ENCODE measurements around the gene SNX15.
"Not testable (repeated sequence)": the region's sequence is repeated elsewhere in the genome, so short reads cannot be mapped to it uniquely, and the experiment has no call there.

SNX15 gene

DNA sequence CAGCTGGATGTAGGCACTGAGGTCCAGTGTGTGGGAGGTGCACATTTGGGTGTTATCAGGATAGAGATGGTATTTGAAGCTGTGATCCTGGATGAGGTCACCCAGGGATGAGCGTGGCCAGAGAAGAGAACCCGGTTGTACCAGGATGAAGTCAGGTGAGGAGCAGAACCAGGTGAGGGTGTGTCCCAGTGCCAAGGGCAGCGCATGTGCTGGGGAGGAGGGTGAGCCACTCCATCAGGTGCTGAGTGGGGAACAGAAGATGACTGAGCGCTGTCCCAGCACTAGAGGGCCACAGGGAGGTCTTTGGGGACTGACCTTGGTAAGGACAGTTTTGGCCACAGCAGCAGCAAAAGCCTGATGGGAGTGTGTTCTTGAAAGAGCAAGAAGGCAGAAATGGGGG lies 10.5 kb upstream of the SNX15 start:
- DNase-seq (ENCODE audit: low read depth), result no peak

DNA sequence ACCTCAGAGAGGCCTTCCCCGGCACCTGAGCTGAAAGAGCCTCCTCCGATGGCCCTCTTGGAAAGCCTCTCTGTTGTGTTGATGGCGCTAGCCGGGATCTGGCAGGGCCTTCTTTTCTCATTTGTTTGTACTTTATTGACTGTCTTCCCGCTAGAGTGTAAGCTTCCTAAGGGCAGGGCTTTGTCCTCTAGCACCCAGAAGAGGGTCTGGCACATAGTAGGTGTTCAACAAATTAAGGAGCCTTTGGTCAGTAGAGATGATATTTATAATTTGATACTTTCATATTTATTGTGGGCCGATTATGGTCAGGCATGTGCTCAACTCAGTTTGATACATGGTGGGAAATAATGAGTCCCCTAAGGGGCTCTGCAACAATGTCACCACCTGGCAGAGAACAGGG lies 9.3 kb upstream of the SNX15 start:
- DNase-seq (ENCODE audit: low read depth), result no peak

DNA sequence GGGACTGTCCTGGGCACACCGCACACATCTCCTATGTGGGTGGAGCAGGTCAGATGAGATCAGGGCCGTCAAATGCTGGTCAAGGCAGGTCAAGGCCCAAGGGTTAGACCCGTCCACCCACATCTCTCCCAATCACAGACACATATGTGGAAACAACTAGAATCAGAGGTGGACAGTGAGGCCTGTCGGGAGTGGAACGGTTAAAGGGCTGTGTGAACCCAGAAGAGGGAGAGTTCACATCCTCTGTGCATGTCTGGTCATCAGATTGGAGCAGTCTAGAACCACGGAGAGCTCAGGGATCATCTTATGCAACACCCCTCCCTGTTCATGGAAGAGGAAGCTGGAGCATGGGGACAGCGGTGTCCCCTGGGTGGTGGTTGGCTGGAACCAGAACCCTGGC lies 7.4 kb upstream of the SNX15 start:
- no peak for DNase-seq (ENCODE audit: low read depth)

DNA sequence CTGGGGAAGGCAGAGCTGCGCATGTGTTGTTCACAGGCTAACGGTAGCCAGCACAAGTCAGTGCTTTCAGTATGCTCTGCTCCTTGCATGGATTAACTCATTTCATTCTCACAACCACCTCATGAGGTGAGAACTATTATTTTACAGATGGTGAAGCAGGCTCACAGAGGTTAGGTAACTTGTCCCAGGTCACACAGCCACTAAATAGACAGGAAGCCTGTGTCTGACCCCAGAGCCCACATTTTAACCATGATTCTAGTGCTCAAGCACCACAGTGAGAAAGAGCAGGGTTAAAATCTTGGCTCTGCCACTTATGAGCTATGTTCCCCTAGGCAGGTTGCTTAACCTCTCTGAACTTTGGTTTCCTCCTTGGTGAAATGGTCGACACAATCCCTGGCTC lies 6.2 kb upstream of the SNX15 start:
- no peak for DNase-seq (ENCODE audit: low read depth)

DNA sequence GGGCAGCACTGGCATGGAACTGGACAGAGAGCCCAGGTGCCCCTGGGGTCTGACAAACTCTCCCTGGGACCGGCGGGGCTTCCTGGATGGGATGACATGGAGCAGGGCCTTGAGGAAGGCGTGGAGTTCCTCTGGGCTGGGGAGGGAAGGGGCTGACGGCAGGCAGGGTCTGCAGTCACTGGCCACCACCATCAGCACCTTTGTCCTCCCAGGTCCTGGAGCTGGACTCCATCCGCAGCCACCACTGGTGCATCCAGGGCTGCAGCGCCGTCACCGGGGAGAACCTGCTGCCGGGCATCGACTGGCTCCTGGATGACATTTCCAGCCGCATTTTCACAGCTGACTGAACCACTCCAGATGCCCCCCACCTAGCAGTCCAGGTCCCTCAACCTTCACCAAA lies 5.7 kb upstream of the SNX15 start:
- no peak for DNase-seq (ENCODE audit: low read depth)

DNA sequence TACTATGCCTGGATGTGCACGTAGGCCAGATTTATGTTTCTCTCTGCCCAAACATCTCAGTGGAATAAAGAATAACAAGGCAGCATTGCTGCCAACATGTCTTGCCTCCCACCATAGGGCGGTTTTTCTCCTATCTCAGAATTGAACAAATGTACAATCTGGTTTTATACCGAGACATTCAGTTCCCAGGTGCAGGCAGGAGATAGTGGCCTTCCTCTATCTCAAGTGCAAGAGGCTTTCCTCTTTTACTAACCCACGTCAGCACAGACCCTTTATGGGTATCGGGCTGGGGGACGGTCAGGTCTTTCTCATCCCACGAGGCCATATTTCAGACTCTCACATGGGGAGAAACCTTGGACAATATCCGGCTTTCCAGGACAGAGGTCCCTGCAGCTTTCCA lies 3.7 kb upstream of the SNX15 start:
- DNase-seq (ENCODE audit: low read depth), result not testable (repeated sequence)

DNA sequence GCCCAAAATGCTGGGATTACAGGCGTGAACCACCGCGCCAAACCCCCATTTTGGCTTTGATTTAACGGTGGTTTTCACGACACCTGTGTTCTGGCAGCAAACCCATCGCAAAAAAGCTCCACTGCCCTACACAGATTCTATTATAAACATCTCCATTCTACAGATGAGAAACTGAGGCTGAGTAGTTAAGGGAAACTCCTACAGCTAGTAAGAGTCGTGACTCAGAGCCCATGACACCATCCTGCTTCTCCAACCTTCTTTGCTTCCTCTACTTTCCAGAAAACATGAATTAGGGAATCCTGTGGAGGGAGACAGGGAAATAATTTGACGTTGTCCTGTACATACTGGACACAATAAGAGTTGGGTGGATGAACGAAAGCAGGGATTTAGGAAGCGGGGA lies 429 bp upstream of the SNX15 start:
- no peak for DNase-seq (ENCODE audit: low read depth)

DNA sequence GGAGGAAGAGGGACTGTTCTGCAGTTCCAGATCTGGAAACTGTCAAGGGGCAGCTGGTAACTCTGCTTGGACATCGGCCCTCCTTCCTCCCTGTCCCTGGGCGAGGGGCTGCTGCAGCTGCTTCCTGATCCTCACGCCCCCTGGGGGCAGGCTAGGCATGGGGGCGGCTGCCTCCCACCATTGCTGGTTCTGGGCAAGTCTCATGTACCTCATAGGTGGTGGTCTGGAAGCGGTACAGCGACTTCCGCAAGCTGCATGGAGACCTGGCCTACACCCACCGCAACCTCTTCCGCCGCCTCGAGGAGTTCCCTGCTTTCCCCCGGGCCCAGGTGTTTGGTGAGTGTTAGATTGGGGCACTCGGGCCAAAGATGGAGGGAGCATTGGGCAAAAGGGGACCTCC lies 5.0 kb downstream of the SNX15 start:
- DNase-seq (ENCODE audit: low read depth), result no peak

DNA sequence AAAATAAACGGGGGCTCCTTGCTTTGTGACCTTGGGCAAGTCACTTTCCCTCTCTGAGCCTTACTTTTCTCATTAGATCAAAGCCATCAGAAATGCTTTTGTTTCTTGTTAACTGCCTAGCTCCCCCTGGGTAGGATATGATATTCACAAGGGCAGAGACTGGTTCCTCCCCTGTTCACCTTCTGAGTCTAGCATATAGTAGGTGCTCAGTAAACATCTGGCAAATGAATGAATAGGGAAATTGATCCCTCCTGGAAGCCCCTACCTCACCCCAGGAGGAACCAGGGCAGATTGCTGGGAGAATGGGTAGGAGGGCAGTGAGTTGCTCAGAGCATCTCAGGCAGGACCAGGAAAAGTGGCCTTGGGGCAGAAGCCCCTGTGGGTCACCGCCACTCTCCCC lies 7.2 kb downstream of the SNX15 start:
- no peak for DNase-seq (ENCODE audit: low read depth)

DNA sequence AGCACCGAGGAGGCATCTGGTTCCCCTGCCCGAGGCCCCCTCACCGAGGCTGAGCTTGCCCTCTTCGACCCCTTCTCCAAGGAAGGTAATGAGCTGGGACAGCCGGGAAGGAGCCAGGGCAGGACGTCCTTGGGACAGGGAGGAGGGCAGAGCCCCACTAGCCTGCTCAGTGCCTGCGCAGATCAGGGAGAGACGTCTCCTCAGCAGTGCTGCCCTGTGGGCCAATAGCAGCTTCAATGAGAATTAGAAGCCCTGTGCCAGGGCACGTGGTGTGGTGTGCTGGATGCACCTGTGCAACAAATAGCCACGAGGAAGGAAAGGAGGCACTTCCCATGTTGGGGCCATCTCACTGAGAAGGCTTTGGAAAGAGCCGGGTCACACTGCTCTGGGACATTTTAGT lies 8.3 kb downstream of the SNX15 start:
- DNase-seq (ENCODE audit: low read depth), result no peak

DNA sequence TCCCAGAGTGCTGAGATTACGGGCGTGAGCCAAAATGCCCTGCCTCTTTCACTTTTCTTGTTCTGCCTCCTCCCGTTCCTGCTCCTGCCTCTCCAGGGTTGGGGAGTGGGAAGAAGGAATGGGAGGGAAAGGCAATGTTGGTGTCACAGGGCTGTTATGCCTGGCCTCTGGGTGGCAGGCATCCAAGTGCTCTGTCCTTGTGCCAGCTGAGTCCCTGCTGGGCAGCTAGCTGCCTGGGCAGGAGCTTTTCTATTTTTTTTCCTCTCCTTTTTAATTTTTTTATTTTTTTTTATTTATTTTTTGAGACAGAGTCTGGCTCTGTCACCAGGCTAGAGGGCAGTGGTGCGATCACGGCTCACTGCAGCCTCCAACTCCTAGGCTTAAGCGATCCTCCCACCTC lies 9.7 kb downstream of the SNX15 start:
- DNase-seq (ENCODE audit: low read depth), result no peak

DNA sequence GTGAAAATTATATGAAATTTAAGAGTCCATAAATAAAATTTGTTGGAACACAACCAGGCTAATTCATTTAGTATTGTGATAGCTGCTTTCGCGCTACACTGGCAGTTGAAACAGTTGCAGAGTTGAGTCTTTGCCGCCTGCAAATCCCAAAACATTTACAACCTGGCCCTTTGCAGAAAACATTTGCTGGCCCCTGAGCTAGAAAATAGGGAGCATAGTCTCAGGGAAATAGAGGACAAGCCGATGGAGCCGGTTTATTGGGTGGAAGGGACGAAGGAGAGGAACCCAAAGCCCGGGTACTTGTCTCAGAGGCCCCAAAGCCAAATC lies 13.2 kb downstream of the SNX15 start:
- DNase-seq (ENCODE audit: low read depth), result no peak

DNA sequence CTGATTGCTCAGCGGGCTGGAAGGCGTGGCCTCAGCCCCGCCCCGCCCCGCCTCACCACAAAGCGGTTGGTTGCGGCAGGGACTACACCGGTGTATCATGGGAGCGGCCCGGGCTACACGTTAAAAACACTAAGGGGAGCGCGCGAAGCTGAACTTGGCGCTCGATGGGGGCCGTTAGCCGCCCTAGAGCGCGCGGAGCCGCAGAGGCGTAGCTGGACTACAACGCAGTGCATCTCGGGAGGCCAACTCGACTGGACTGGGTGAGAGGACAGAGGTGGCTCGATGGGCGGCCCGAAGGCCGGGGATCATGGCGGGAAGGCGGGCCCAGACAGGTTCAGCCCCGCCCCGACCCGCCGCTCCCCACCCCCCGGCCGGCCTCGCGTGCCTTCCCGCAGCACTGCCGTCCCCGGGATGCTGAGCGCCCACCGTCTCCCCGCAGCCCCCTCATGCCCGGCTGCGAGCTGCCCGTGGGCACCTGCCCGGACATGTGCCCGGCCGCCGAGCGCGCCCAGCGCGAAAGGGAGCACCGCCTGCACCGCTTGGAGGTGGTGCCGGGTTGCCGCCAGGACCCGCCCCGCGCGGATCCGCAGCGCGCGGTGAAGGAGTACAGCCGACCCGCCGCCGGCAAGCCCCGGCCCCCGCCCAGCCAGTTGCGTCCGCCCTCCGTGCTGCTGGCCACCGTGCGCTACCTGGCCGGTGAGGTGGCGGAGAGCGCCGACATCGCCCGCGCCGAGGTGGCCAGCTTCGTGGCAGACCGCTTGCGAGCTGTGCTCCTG lies 13.8 kb downstream of the SNX15 start, which contains the start of gene SAC3D1:
Gene SAC3D1, plus strand, starts transcription at position 364 of the 776 bp plus-strand sequence. Its CDS starts 83 bp downstream, at position 447.
- DNase-seq (ENCODE audit: low read depth), result peak; percentile 63

DNA sequence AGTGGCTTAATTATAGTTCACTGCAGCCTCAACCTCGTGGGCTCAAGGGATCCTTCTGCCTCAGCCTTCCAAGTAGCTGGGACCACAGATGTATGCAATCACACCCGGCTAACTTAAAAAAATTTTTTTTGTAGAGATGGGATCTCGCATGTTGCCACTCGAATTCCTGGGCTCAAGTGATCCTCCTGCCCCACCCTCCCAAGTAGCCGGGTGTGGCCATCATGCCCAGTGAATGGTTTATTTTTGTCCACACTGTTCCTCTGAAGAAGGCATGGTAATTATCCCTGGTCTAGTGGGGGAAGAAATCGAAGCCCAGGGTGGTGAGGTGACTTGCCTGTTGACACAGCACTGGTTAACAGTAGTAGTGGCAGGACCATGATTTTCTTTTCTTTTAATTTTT lies 15.7 kb downstream of the SNX15 start:
- no peak for DNase-seq (ENCODE audit: low read depth)

DNA sequence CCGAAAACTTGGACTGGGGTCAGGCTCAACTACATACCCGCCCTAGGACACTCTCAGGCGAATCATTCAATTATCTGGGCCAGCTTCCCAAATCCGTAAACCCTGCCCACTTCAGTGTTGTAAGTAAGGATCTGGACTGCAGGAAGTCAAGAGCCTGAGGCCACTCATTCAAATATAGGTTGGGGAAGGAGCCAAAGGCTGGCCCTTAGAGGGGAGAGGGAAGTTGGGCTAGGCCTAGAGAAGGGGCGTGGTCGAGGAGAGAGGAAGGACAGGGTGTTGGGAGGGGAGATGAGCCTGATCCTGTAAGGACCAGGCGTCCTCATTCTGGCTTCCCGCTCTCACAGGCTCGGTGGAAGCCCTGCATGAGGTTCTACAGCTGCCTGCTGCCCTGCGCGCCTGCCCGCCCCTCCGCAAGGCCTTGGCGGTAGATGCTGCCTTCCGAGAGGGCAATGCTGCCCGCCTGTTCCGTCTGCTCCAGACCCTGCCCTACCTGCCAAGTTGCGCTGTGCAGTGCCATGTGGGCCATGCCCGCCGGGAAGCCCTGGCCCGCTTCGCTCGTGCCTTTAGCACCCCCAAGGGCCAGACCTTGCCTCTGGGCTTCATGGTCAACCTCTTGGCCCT lies 16.8 kb downstream of the SNX15 start:
- no peak for DNase-seq (ENCODE audit: low read depth)

DNA sequence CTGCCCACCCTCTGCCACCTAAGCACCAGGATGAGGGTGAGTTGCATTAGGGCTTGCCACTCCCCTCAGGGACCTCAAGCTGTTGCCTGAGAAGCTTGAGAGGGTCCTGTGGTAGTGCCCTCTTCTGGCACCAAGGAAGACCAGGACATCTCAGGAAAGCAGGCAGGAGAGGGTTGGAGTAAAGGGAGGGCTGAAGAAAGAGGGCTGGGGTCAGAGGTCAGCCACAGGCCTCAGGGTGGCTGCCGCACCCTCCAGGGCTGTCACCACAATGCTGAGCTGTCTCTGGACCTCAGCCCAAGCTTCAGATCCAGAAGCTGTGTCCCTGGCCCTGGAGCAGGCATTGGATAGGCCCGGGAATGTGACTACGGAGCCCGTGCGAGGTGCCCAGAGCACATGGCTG lies 17.8 kb downstream of the SNX15 start:
- DNase-seq (ENCODE audit: low read depth), result no peak

DNA sequence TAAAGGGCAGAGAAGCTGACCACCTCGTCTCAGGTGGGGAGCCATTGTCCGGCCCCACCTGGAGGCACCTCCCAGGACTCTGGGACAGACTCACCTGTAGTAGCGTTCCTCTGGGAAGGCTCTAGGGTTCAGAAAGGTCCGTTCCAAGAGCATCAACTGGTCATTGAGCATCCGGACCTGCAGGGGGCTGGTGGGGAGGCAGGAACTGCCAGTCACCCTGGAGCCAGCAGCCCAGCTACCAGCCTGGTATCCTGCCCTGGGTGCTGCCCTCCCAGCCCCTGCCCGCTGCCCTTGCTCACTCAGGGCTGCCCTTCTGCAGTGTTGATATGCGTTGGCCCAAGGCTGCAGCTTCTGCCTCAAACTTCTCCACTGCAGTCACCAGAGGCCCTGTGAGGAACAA lies 18.5 kb downstream of the SNX15 start:
- no peak for DNase-seq (ENCODE audit: low read depth)

DNA sequence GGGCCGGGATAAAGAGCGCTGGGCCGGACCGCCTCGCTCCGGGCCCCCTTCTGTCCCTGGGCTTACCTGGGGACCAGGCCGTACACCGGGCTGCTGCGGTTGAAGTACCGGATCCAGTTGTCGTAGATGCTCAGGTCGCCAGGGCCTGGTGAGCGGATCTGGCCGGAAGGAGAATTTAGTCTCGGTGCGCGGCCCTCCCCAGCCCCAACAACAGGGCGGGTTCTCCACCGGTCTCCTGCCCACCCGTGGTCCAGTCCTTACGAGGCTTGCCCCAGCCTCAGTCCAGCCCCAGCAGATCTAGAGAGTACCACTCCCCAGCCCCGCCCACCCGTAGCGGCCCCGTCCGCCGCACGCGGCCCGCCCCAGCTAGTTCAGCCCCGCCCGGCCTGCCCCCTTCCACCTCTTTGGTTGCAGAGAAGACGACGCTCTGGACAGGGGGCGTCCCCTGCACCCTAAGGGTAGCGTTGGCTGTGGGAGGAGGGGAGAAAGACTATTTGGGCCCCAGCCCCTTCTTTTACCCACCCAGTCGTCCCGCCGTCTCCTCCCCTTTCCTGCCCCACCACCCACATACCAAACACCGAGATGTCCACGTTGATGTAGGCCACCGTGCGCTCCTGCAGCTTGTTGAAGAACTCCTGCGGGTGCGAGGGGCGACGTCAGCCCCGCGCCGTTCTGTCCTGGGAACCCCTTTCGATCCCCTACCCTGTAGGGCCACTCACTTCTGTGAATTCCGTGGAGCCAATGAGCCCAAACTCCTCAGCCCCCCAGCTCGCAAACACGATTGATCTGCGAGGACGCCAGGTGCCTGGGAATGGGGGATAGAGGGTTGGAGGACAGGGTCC lies 20.6 kb downstream of the SNX15 start:
- no peak for DNase-seq (ENCODE audit: low read depth)

DNA sequence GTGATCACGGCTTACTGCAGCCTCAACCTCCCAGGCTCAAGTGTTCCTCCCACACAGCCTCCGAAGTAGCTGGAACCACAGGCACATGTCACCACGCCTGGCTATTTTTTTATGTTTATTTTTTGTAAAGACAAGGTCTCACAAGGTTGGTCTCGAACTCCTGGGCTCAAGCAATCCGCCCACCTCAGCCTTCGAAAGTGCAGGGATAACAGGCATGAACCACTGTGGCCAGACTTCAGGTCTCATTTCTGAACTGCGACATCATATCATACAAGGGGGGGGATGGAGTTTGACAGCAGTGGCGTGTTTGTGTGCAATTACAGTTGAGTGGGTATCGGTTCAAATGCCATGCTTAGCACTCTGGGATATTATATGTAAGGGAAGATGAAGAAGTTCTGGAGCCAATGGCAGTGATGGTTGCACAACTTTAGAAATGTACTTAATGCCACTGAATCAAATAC lies 24.2 kb downstream of the SNX15 start:
- no peak for DNase-seq (ENCODE audit: low read depth)

DNA sequence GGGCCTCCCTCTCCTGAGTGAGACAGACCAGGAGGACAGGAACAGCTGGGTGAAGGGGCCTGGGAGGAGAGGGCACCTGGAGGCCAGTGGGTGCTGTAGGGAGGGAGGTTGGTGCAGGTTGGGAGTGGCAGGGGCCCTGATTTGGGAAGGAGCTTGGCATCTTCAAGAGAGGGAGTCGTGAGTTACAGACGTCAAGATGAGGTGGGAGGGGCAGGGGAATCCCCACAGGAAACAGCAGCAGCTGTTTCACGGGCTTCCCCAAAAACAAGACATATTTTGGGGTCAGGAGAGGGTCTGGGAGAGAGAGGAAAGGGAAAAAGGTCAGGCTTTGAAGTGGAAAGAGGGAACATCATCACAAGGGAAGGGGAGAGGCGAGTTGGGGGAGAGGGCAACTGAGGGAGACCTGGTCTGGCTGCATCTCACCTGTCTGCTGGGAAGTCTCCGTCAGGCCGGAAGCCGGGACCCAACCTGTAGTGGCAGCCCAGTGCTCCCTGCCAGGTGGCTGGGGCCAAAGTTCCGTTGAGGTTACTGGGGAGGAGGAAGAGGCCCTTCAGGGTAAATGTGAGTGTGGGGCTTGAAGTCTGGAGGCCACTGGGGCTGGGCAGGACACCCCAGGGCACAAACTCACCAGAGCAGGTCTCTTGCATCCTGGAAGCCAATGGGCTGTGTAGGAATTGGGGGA lies 26.7 kb downstream of the SNX15 start:
- DNase-seq (ENCODE audit: low read depth), result peak; percentile 20

DNA sequence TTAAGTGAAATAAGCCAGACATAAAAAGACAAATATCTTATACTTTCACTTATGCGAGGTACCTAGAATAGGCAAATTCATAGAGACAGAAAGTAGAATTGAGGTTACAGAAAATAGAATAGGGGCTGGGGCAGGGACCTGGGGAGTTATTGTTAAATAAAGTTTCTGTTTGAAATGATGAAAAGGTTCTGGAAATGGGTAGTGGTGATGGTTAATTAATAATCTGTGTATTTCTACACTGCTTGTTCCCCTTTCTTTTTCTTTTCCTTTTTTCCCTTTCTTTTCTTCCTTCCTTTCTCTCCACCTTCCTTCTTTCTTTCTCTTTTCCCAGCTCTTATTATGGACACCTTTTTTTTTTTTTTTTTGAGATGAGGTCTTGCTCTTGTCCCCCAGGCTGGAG lies 28.3 kb downstream of the SNX15 start:
- DNase-seq (ENCODE audit: low read depth), result no peak

DNA sequence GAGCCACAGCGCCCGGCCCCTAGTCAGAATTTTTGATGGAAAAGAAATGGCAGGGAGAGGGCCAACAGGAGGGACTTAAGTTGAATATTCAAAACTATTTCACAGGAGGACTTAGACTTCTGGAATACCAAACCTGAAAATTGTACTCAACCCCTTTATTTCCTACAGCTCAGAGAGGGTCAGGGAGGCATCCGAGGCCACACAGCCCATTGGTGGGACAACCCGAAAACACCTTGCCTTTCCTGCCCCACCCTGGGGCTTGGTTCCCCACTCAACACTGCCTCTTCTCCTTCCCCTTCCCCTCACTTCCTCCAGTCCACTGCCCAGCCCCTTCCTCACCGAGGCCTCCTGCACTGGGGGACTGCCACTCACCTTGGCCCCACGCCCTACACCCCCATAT lies 29.8 kb downstream of the SNX15 start:
- DNase-seq (ENCODE audit: low read depth), result no peak

DNA sequence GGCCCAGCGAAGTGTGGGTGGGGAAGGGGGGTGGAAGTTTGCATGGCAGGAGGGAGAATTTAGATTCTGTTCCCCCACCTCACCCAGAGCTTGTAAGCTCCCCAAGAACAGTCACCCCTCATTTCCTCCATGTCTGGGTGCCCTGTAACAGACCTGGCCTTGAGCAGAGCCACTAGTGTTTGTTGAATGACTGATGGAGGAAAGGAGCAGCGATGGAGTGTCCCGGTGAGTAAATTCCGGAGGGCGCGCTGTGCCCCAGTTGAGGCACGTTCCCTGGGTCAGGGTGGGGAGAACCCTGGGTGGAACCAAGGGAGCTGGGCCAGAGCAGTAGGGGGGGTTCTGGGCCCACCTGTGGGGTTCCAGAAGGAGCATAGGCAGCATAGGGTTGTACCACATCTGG lies 30.3 kb downstream of the SNX15 start:
- no peak for DNase-seq (ENCODE audit: low read depth)

Data from stimulated activated CD4-positive, alpha-beta T cell treated with anti-CD3 and anti-CD28 coated beads, Interleukin-2, amount 100 ng/mL, for 4 hours (primary cell).